Measurements from ENCODE around the gene LTA4H.

DNA sequence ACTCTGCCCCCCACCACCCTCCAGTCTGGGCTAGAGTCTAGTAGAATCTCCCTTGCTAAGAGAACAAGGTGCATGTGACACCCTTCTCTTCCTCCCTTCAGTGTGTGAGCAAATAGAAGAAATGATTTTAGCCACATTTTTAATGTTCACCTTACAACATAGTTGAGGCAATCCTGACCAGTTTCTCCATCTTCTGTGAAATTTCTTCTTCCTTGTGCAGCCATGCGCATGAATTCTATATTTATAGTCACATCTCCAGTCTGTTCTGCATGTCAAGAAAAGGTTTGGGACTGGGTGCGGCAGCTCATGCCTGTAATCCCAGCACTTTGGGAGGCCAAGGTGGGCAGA lies 9.5 kb upstream of the LTA4H start:
- TF ChIP-seq, protein P1, sequence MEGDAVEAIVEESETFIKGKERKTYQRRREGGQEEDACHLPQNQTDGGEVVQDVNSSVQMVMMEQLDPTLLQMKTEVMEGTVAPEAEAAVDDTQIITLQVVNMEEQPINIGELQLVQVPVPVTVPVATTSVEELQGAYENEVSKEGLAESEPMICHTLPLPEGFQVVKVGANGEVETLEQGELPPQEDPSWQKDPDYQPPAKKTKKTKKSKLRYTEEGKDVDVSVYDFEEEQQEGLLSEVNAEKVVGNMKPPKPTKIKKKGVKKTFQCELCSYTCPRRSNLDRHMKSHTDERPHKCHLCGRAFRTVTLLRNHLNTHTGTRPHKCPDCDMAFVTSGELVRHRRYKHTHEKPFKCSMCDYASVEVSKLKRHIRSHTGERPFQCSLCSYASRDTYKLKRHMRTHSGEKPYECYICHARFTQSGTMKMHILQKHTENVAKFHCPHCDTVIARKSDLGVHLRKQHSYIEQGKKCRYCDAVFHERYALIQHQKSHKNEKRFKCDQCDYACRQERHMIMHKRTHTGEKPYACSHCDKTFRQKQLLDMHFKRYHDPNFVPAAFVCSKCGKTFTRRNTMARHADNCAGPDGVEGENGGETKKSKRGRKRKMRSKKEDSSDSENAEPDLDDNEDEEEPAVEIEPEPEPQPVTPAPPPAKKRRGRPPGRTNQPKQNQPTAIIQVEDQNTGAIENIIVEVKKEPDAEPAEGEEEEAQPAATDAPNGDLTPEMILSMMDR (IDR thresholded peaks at IDR 0.05; ENCODE audit: insufficient read depth, low read depth, low read length) = no peak
- no peak for TF ChIP-seq EZH2 (IDR thresholded peaks at IDR 0.05; ENCODE audit: insufficient read depth, low read length)

All from astrocyte (in vitro differentiated cells and primary cell).